NOMO-1 treated with dmso at 0.1 percent for 144 hours (cell line): Measurements from ENCODE around the gene RAET1L.
A peak's percentile ranks its signal among the peaks of the same experiment; 100 is the strongest.
"Not testable (repeated sequence)": the region's sequence is repeated elsewhere in the genome, so short reads cannot be mapped to it uniquely, and the experiment has no call there.

Source experiments
- DNase-seq: peaks from one replicate; lab custom pipeline; 2025; ENCODE audit not compliant: unreplicated experiment; lab: John Stamatoyannopoulos, UW

Gene RAET1L

GRCh38 chr6:150018846-150019580 lies 6.3 kb downstream of the RAET1L start:
- no peak for DNase-seq

GRCh38 chr6:150017186-150017521 lies 8.2 kb downstream of the RAET1L start:
- DNase-seq, result not testable (repeated sequence)

GRCh38 chr6:150016324-150017185 lies 8.8 kb downstream of the RAET1L start:
- peak; percentile 26 for DNase-seq

DNA sequence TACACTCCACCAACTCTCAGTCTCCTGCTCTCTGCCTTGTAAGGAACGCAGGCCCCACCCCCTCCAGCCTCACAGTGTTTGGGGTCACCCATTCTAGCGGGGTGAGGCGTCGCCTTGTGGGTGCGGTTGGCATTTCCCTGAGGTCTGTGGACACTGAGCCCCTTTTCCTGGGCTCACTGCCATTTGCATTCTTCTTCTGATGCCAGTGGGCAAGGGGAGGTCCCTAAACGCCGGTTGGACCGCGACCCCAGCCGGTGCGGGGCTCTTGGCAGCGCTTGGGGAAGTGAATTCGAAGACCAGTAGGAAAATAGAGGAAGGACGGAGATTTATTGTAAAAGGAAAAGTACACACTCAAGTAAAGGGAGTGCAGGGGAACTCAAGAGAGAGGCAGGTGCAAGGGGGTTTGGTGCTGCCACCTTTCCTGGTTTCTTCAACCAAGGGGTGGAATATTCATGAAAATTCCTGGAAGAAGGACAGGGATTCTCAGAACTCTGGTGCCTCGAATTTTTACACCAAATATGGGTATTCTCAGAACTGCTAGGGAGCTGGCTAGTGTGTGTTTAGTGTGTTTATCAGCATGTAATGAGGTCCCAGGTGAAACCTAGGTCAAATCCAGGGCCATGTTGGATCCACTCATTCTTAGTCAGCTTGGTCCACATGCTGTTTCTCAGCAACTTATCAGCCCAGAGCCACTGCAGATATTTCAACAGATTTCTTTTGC lies 9.9 kb downstream of the RAET1L start:
- DNase-seq, result not testable (repeated sequence)

- not testable (repeated sequence) for DNase-seq
These were observed 10.6 kb downstream of the RAET1L start for GRCh38 chr6:150014623-150015280.

DNA sequence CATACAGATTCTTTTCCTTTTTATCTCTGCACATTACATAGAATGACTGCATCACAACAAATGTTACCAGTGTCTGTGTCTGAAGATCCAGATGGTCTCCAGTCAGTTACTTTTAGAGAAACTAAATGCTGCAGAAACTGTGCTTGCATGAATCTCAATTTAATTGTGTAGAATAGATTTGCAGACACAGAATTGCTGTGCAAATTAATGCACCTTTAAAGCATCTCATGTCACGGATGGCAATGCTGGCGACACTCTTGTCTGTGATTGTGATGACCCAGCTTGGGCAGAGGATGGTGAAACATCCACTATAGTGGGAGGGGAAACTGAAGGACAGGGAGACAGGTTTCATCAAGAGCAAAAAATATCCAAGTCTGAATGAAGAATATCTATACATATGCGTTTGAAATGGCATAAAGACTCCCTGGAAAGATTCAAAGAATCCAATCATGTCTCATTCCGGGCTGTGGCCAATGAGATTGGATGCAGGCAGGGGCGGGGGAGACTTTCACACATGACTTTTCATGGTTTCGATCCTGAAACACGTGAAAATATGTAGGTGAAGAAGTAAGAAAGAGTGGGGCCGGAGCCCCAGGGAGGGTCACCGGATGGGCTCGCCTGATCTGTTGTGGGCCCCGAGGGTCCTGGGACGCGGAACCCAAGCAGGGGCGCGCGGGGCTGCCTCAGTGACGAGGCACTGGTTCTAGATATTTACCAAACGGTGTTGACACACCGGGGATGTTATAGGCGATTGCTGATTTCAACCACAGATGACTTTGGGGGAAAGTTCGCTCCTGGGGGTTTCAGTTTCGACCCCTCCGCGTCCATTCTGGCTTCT lies 11.3 kb downstream of the RAET1L start:
- not testable (repeated sequence) for DNase-seq

GRCh38 chr6:150012846-150013784 lies 12.2 kb downstream of the RAET1L start:
- DNase-seq, result not testable (repeated sequence)

- DNase-seq, result no peak
These were observed 16.7 kb downstream of the RAET1L start for GRCh38 chr6:150008588-150008987.

GRCh38 chr6:150006961-150007464 lies 18.3 kb downstream of the RAET1L start:
- no peak for DNase-seq

GRCh38 chr6:150005761-150006651 lies 19.3 kb downstream of the RAET1L start:
- no peak for DNase-seq

- DNase-seq, result peak; percentile 91
These were observed 20.3 kb downstream of the RAET1L start for GRCh38 chr6:150004783-150005717.

DNA sequence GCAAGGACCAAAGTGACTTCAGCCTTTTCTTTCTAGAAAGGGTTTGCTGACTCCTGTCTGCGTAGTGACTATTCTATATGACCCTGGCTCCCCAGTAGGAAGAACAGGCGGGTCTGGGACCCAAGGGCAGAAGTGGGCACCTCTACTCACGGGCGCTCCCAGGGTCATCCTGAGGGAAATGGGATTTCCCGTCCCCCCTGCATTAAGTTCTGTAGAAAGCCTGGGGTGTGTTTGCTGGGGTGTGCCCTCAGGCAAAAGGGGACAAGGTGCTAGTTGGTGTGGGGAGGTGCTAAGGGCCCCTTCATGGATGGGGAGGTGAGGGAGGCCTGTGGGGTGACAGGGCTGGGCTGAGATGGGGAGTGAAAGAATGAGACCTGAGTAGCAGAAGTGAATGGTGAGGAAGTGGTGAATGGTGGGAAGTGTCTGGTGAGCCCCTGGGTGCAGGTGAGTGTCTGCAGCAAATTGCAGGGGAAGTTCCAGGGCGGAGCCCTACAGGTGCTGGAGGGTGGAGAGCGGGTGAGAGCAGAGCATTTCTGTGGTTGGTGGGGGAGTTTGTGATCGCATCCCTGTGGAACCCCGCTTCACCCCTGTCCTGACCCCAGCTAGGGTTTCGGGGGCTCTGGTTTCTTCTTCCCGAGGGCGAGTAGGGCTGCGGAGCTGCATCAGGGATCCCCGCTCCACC lies 21.1 kb downstream of the RAET1L start:
- no peak for DNase-seq

DNA sequence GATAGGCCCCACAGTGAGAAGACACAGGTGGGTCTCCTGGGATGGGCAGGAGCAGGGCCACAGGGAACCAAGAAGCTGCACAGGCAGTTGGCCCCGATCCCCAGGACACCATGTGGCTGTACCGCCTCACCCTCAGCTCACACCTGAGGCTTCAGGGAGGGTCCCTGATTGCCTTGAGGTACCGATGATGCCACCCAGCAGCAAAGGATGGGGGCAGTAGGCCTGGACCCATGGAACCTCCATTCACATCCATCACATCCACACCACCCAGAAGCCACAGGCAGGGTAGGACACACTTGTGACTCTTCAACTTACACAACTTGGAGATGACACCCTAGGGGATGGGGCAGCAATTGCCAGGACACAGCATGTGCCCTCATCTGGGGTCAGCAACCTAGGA lies 21.7 kb downstream of the RAET1L start:
- not testable (repeated sequence) for DNase-seq

DNA sequence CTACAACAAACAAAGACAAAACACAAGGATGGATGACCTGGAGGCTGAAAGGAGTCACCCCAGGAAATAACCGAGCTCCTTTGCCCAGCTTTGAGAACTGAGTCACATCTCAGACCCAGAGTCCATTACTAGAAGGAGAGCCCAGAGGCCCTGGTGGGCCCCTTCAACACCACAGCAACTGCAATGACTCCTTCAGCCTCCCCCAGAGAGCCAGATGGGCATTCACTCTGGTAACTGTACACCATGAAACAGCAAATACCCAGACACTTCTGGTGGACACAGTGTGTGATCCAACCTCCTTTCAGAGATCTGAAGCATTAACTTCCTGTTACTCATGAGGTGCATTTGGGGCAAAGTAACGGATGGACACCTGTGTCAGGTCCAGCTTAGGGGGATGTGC lies 22.6 kb downstream of the RAET1L start:
- no peak for DNase-seq

DNA sequence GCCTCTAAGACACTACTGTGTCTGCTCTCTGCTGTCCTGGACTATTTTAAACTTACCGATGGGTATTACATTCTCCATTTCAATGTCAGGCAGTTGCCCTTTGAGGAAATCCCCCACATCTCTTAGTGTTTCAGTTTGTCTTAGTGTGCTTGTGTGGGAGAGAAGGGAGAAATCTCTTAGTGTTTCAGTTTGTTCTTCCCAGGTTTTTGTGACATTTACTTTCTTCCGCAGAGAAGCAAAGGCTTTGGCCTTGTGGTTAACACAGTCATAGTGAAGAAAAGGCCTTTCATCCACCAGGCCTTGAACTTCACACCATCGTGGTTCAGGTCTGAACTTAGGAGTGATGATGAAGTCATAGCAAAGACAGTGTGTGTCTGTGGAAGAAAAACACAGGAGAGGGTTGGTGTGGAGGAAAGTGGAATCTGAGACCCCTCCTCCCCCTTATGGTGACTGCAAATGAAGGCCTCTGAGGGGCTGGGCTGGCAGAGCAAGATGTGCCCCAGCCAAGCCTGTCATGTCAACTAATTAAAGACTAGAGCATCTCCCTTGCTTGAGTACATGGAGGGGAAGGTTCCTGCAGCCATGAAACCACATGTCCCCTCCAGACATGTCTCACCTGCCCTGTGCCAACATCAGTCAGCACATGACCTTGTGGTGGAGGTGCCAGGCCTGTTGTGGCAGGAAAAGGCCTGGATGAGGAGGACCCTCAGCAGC lies 23.9 kb downstream of the RAET1L start:
- no peak for DNase-seq

DNA sequence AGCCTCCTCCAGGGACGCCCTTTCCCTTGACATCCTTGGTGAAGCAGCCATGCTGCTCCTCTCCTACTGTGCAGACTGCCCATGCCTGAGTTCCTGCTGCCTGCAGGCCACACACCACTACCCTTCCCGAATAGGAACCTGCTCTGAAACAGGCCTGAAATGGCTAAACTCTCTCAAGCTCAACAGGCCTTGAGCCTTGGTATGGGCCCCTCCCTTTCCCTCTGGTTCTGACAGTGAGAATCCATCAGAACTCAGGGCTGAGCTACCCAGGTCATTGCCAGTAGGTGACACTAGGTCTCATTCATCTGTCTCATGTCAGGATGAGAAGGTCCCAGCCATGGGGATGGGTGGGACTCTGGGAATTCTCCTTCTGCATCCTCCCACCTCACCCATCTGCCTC lies 25.7 kb downstream of the RAET1L start:
- no peak for DNase-seq
